H9 (cell line): ENCODE data around the gene OR8I2. TPM values are rescaled to one million over a fixed set of nuclear protein-coding genes. Genes with fewer than 3 reads are reported as not detected.
"Not testable (repeated sequence)": the region's sequence is repeated elsewhere in the genome, so short reads cannot be mapped to it uniquely, and the experiment has no call there.

Experiments
- DNase-seq: peaks from one replicate; pipeline ENCODE4 v3.0.0-alpha.2; 2017
- H2AFZ ChIP-seq: one replicate; pipeline ENCODE4 v1.6.1; 2013; ENCODE audit warnings: mild to moderate bottlenecking, low read length, control low read depth, moderate library complexity
- H2AK5ac ChIP-seq: 2 replicates; pipeline ENCODE4 v1.6.1; 2013; ENCODE audit warnings: low read length, control low read depth, mixed read lengths; ENCODE audit not compliant: insufficient read length
- H2BK120ac ChIP-seq: one replicate; pipeline ENCODE4 v1.6.1; 2013; ENCODE audit warnings: low read depth, mild to moderate bottlenecking, low read length, control low read depth, inconsistent platforms; ENCODE audit not compliant: poor library complexity, severe bottlenecking
- H2BK12ac ChIP-seq: 2 replicates; pipeline ENCODE4 v1.6.1; 2013; ENCODE audit warnings: low read length, control low read depth, mixed read lengths, low read depth; ENCODE audit not compliant: insufficient read length
- H2BK15ac ChIP-seq: 2 replicates; pipeline ENCODE4 v1.6.1; 2013; ENCODE audit warnings: low read depth, low read length, control low read depth
- H2BK20ac ChIP-seq: one replicate; pipeline ENCODE4 v1.6.1; 2013; ENCODE audit warnings: low read depth, mild to moderate bottlenecking, low read length, control low read depth, inconsistent platforms; ENCODE audit not compliant: poor library complexity, severe bottlenecking
- H2BK5ac ChIP-seq: 2 replicates; pipeline ENCODE4 v1.6.1; 2013; ENCODE audit warnings: low read length, control low read depth, mixed read lengths; ENCODE audit not compliant: insufficient read length
- H3K14ac ChIP-seq: 2 replicates; pipeline ENCODE4 v1.6.1; 2013; ENCODE audit warnings: low read length, control low read depth; ENCODE audit not compliant: insufficient read depth
- H3K18ac ChIP-seq: 2 replicates; pipeline ENCODE4 v1.6.1; 2013; ENCODE audit warnings: low read depth, mild to moderate bottlenecking, mixed read lengths, low read length, control low read depth; ENCODE audit not compliant: insufficient read length
- H3K23ac ChIP-seq: 2 replicates; pipeline ENCODE4 v1.6.1; 2013; ENCODE audit warnings: low read length, control low read depth, mixed read lengths, low read depth; ENCODE audit not compliant: insufficient read length
- H3K23me2 ChIP-seq: 2 replicates; pipeline ENCODE4 v1.6.1; 2013; ENCODE audit warnings: low read depth, mild to moderate bottlenecking, mixed read lengths, low read length, control low read depth; ENCODE audit not compliant: insufficient read length, poor library complexity, severe bottlenecking
- H3K27ac ChIP-seq: 2 replicates; pipeline ENCODE4 v1.5.1; 2013; ENCODE audit warnings: low read length, control low read depth, mixed read lengths, low read depth; ENCODE audit not compliant: insufficient read length
- H3K27me3 ChIP-seq: 2 replicates; pipeline ENCODE4 v1.6.1; 2013; ENCODE audit warnings: low read length, control low read depth, inconsistent platforms; ENCODE audit not compliant: insufficient read depth
- H3K4ac ChIP-seq: 2 replicates; pipeline ENCODE4 v1.6.1; 2013; ENCODE audit warnings: low read depth, mild to moderate bottlenecking, control low read depth, inconsistent platforms, low read length, moderate library complexity
- H3K4me1 ChIP-seq: 2 replicates; pipeline ENCODE4 v1.6.1; 2013; ENCODE audit warnings: low read length, control low read depth, inconsistent platforms; ENCODE audit not compliant: insufficient read depth
- H3K4me2 ChIP-seq: 2 replicates; pipeline ENCODE4 v1.6.1; 2013; ENCODE audit warnings: low read length, control low read depth, mixed read lengths; ENCODE audit not compliant: insufficient read length, insufficient read depth
- H3K56ac ChIP-seq: 2 replicates; pipeline ENCODE4 v1.6.1; 2013; ENCODE audit warnings: low read depth, mild to moderate bottlenecking, mixed read lengths, low read length, control low read depth; ENCODE audit not compliant: insufficient read length
- H3K79me1 ChIP-seq: 2 replicates; pipeline ENCODE4 v1.6.1; 2013; ENCODE audit warnings: low read depth, mild to moderate bottlenecking, moderate library complexity, low read length, control low read depth, inconsistent platforms; ENCODE audit not compliant: insufficient read depth, poor library complexity, severe bottlenecking
- H3K79me2 ChIP-seq: 2 replicates; pipeline ENCODE4 v1.6.1; 2013; ENCODE audit warnings: low read length, control low read depth, inconsistent platforms; ENCODE audit not compliant: insufficient read depth
- H3K9ac ChIP-seq: 2 replicates; pipeline ENCODE4 v1.6.1; 2013; ENCODE audit warnings: low read length, control low read depth, mixed read lengths; ENCODE audit not compliant: insufficient read length; ENCODE audit errors: extremely low read depth
- H3K9me3 ChIP-seq: one replicate; pipeline ENCODE4 v1.6.1; 2013; ENCODE audit warnings: low read depth, low read length, inconsistent platforms; ENCODE audit not compliant: control insufficient read depth
- H3T11ph ChIP-seq: one replicate; pipeline ENCODE4 v1.6.1; 2013; ENCODE audit warnings: mild to moderate bottlenecking, low read length, control low read depth, inconsistent platforms
- H4K20me1 ChIP-seq: one replicate; pipeline ENCODE4 v1.6.1; 2013; ENCODE audit not compliant: control insufficient read depth, insufficient read length, insufficient read depth
- H4K5ac ChIP-seq: 2 replicates; pipeline ENCODE4 v1.6.1; 2013; ENCODE audit warnings: low read depth, mild to moderate bottlenecking, mixed read lengths, low read length, control low read depth; ENCODE audit not compliant: insufficient read length
- H4K8ac ChIP-seq: replicated peaks from 2 replicates; pipeline ENCODE4 v1.6.1; 2013; ENCODE audit warnings: low read length, control low read depth, mixed read lengths, low read depth; ENCODE audit not compliant: insufficient read length
- H4K91ac ChIP-seq: 2 replicates; pipeline ENCODE4 v1.6.1; 2013; ENCODE audit warnings: low read depth, mild to moderate bottlenecking, moderate library complexity, mixed read lengths, low read length, control low read depth; ENCODE audit not compliant: insufficient read length
- H3K27ac Mint-ChIP-seq, 3 experiments: 2 replicates in 2 of 3; 3 replicates in 1 of 3; pipeline ENCODE4 v1.8.0; 2020 to 2021; ENCODE audit warnings: mixed read lengths in 3 of 3, mild to moderate bottlenecking in 1 of 3, moderate library complexity in 1 of 3
- H3K27me3 Mint-ChIP-seq: 2 replicates; pipeline ENCODE4 v1.8.0; 2021; ENCODE audit warnings: low read depth, mild to moderate bottlenecking, moderate library complexity, mixed read lengths
- H3K36me3 Mint-ChIP-seq, 3 experiments: 2 replicates in 2 of 3; 3 replicates in 1 of 3; pipeline ENCODE4 v1.8.0; 2020 to 2021; ENCODE audit warnings: low read depth in 3 of 3, mixed read lengths in 3 of 3; ENCODE audit not compliant: insufficient read depth in 1 of 3
- H3K4me1 Mint-ChIP-seq, 2 experiments: 2 replicates each; pipeline ENCODE4 v1.8.0; 2020; ENCODE audit warnings: mixed read lengths in 2 of 2
- H3K4me3 Mint-ChIP-seq, 2 experiments: 2 replicates in 1 of 2; 3 replicates in 1 of 2; pipeline ENCODE4 v1.8.0; 2020 to 2021; ENCODE audit warnings: mild to moderate bottlenecking in 2 of 2, mixed read lengths in 2 of 2, moderate library complexity in 1 of 2
- H3K9me3 Mint-ChIP-seq, 2 experiments: 2 replicates in 1 of 2; 3 replicates in 1 of 2; pipeline ENCODE4 v1.8.0; 2020; ENCODE audit warnings: mild to moderate bottlenecking in 2 of 2, mixed read lengths in 2 of 2, moderate library complexity in 1 of 2
- WGBS: extraction: QIAGEN DNeasy Blood & Tissue Kit; methylation state at CpG from one replicate; pipeline ENCODE4 v1.1.7; 2013; ENCODE audit warnings: missing lambda C conversion rate, low lambda C conversion rate, mixed read lengths; ENCODE audit not compliant: insufficient read length; ENCODE audit errors: extremely low coverage; 5-methylcytosine and 5-hydroxymethylcytosine counted together
- total RNA-seq: library from RNA; stranded (reverse); gene quantifications from 2 replicates; pipeline ENCODE4 v1.2.1, GENCODE V29; 2021

Gene OR8I2
- total RNA-seq, 1 experiment from 2014 or later, result not detected

GRCh38 chr11:56057661-56058237, 35.4 kb upstream of the OR8I2 start:
- H3K27me3 ChIP-seq, H2BK20ac ChIP-seq, H2BK12ac ChIP-seq, H3K18ac ChIP-seq, H2AFZ ChIP-seq, H2BK120ac ChIP-seq, H3K4me2 ChIP-seq, H3K4ac ChIP-seq, H2BK5ac ChIP-seq, H3K23ac ChIP-seq, H3K14ac ChIP-seq, H3K36me3 Mint-ChIP-seq, H3K79me1 ChIP-seq, H4K20me1 ChIP-seq, H3K56ac ChIP-seq, H3K4me3 Mint-ChIP-seq, H3T11ph ChIP-seq, H2AK5ac ChIP-seq, H4K8ac ChIP-seq, H4K5ac ChIP-seq, H2BK15ac ChIP-seq, H3K9me3 ChIP-seq, H3K4me1 ChIP-seq, H3K9ac ChIP-seq, H3K79me2 ChIP-seq, H3K23me2 ChIP-seq, H3K27me3 Mint-ChIP-seq, H4K91ac ChIP-seq: not testable (repeated sequence)
- peaks cover 12 to 16% of the 10 kb centered on the region in 2 experiments; a peak in 4 of 5 replicates for H3K9me3 Mint-ChIP-seq
- peak overlapping the region; percentile 32 for H3K27ac ChIP-seq
- H3K4me1 Mint-ChIP-seq, result peaks cover 40 to 50% of the 10 kb centered on the region in 2 experiments
- peak; percentile 55 for DNase-seq
- WGBS, result no CpG with 5 or more reads among the region's 7 CpGs
- H3K27ac Mint-ChIP-seq, result peak overlapping the region; percentile 70 to 95 (median 83); a peak in 6 of 7 replicates

DNA sequence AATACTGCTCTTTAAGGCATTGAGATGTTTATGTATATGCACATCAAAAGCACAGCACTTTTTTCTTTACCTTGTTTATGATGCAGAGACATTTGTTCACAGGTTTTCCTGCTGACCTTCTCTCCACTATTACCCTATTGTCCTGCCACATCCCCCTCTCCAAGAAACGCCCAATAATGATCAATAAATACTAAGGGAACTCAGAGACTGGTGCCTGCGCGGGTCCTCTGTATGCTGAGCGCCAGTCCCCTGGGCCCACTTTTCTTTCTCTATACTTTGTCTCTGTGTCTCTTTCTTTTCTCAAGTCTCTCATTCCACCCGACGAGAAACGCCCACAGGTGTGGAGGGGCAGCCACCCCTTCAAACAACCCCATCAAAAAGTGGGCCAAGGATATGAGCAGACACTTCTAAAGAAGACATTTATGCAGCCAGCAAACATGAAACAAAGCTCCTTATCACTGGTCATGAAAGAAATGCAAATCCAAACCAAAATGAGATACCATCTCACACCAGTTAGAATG, 34.8 kb upstream of the OR8I2 start:
- H2AFZ ChIP-seq, H2BK15ac ChIP-seq, H3K56ac ChIP-seq, H3K4me1 ChIP-seq, H3K79me1 ChIP-seq, H3T11ph ChIP-seq, H3K27me3 ChIP-seq, H3K23me2 ChIP-seq, H2BK5ac ChIP-seq, H3K9me3 ChIP-seq, H4K5ac ChIP-seq, H2BK20ac ChIP-seq, H3K27me3 Mint-ChIP-seq, H4K91ac ChIP-seq, H4K20me1 ChIP-seq, H2BK120ac ChIP-seq, H2AK5ac ChIP-seq, H3K4ac ChIP-seq, H2BK12ac ChIP-seq, H3K9ac ChIP-seq, H3K36me3 Mint-ChIP-seq, H3K18ac ChIP-seq, H3K4me2 ChIP-seq, H3K79me2 ChIP-seq, H3K23ac ChIP-seq, H4K8ac ChIP-seq, H3K14ac ChIP-seq, DNase-seq: not testable (repeated sequence)
- WGBS, result no CpG with 5 or more reads among the region's 7 CpGs
- Mint-ChIP-seq H3K27ac (peak overlapping the region; percentile 55 to 95 (median 83)), H3K4me1 (peaks cover 40 to 50% of the 10 kb centered on the region in 2 experiments), H3K9me3 (peaks cover 12 to 16% of the 10 kb centered on the region in 2 experiments; a peak in 4 of 5 replicates), H3K4me3 (peak overlapping the region in 1 of 2 experiments; percentile 58; a peak in 3 of 5 replicates)
- H3K27ac ChIP-seq, result peak overlapping the region; percentile 32
